Embryonic facial prominence (tissue), 1 donor: ENCODE results near the gene LRMDA.

ENCODE experiments used
- DNase-seq: peaks from one replicate; pipeline ENCODE4 v3.0.0-alpha.2; 2016; ENCODE audit errors: extremely low spot score

Gene LRMDA

GRCh38 chr10:75952093-75952492 lies 520.7 kb downstream of the LRMDA start:
- no peak for DNase-seq

GRCh38 chr10:75954486-75954885 lies 523.1 kb downstream of the LRMDA start:
- no peak for DNase-seq

DNA sequence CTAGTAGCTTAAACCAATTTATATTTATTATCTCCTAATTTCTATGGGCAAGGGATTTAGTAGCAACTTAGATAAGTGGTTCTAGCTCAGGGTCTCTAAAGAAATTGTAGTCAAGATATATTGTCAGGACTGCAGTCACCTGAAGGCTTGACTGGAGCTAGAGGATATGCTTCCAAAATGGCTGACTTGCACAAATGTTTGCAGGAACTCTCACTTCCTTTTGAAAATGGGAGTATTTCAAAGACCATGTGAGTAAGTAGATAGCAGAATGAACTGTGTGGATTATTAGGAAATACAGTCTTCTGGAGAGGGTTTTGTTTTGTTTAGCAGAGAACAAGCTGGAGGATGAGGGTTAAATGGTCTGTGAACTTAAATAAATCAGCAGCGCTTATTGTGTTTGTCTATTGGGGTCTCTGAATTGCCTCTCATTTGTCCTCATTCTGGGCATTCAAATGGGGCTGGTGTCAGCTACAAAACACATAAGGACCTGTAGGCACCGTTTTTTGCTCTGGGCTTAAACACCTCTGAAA lies 524.6 kb downstream of the LRMDA start:
- no peak for DNase-seq

DNA sequence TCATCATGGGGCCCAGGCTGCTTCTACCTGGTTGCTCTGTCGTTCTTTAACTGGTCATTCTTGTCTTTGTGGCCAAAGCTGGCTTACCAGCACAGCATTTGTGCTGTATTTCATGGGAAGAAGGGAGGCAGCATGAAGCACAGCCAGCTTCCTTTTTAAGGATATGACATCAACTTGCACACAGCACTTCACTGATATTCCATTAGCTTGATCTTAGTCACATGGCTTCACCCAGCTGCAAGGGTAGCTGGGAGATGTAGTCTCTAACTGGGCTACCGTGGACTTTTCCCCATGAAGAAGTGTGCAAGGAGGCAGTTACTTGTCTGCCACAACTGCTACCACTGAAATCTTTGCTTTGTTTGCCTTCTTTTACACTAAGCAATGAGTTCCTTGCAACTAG lies 525.2 kb downstream of the LRMDA start:
- DNase-seq, result no peak

DNA sequence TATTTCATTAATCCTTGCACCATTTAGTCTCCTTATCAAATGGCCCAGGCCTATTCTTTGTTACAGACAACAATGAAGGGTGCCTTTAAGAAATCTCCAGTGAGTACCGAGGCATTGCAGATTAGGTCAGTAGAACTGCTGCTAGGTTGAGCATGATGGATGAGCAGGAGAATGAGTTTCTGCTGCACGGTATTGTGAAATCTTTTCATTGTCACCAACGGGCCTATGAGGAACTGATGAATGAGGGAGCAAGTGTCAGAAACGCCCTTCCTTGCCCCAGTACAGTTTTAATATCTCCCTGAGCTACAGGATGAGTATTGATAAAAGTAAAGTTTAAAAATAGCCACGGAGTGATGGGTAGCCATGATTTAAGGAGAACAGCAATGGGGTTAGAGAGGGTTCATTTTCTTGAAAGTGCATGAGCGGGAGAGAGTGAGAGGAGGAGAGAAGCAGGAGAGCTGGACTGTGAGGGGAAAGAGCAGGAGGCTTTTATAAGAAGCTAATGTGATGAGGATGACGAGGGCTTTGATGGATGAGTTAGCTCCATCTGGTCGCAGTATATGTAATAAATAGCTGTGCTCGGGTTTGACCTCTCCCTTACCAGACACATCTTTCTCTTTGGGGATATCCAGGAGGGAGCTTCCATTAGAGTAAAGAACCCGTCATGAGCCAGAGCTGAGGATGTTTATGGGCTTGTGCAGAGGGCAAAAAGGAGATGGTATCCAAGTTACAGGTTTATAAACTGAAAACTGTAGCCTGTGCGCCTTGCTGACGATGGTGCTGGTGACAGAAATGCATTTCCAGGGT lies 526.1 kb downstream of the LRMDA start:
- DNase-seq, result no peak

- DNase-seq, result no peak
These were observed 527.8 kb downstream of the LRMDA start for GRCh38 chr10:75959209-75959608.

DNA sequence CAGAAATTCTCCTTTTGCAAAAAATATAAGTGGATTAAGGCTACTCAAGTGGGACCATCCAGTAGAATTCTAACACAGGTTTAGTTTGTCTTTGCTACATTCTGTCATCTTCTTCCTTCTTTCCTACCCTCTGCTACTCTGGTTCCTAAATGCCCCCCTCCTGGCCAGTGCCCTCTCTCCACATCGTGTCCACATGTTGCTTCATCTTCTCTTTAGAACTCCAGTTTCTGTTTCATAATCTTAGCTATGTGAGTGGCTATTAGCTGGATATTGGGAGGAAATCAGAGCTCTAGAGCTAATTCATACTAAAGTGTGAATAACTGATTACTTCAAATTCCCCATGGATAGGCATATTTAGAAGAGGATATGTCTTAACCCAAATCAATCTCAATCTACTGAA lies 528.5 kb downstream of the LRMDA start:
- DNase-seq, result no peak

DNA sequence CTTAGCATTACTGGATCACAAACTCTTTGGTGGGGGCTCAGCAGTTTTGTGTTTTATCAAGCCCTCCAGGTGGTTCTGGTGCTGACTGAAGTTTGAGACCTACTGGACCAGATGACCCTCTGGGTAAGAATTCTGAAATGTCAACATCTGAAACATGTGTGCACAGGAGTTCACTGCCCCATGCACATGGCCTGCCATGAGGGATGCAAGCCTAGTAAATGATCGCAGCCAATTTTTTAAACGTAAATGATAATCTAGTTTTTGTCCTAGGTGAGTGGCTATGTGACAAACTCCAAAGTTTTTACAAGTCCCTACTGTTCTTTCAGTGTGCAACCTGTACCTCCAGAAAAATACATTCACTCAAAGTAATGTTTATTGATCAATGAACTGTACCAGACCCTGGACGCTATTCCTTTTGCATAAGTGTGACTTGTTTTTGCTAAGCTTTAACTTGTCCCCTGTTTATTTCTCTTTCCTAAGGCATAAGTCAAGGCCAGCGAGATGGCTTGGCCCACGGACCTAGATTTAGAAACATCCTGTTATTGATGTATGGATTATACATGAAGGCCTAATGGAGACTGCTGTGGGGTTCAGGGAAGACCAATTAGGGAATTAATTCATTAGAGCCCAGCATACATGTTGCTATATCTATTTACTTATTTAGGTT lies 531.1 kb downstream of the LRMDA start:
- no peak for DNase-seq

DNA sequence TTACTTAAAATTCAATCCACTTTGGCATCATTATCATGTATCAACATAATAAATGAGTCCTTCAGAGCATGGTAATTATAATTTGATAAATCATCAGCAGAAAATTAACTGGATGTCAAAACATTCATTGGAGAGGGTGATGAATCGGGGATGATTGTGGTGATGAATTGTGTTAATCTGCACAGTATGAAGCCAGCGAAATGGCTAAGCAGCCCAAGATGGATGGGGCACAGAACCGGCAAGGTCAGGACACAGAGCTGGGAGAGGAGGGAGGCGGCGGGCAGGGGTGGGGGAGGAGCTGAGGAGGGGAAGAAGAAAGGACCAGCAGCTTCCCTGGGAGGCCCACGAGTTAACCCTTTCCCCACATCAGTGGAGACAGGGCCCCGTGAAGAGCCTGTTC lies 536.1 kb downstream of the LRMDA start:
- DNase-seq, result no peak

GRCh38 chr10:75969031-75969430 lies 537.6 kb downstream of the LRMDA start:
- no peak for DNase-seq

- DNase-seq, result no peak
These were observed 540.2 kb downstream of the LRMDA start for GRCh38 chr10:75971402-75972211.

DNA sequence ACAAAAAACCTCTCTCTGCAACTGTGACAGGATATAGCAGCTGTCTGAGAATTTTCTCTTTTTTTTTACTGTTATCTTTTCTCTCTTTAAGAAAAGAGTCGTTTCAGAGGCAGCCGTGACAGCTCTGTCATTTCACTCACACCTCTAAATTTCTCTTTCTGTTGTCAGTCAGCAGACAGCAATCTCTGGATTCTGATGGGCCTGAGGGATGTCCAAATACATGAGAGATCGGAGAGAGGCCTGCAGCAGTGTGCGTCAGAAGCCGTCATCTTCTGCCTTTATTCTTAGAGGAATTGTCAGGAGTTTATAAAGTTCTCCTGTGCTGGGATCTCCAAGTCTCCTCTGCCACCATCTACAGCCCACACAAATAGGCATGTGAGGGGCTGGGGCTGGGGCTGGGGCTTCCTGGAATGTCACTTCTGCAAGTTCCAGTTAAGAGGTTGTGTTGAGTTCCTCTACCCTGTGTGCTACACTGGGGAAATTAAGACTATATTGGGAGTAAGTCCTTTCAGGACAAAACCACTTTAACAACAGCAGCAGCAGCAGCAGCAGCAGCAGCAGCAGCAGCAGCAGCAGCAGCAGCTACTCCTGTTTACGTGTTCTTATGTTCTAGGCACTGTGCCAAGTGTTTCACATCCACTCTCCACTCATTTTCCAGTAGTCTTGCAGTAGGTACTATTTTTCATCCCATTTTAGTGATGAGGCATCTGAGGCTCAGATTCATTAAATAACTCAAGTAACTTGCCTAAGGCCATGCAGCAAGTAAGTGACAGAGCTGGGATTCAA lies 541.3 kb downstream of the LRMDA start:
- no peak for DNase-seq

- DNase-seq, result no peak
These were observed 542.7 kb downstream of the LRMDA start for GRCh38 chr10:75974080-75974479.

DNA sequence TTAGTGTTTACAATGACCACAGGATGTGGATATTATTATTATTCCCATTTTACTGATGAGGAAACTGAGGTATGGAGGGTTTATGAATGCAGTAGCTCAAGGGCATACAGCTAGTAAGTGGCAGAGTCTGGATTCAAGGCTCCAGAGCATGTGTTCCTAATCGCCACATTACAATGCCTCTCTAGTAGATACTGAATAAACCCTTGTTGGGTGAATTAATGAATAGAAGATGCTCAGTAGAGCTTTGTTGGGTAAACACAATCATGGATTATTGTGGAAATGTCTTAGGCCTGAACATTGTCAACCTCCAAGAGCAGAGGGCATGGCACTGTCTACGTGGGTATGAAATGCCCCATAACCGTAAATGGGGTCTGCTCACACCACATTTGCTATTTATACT lies 545.3 kb downstream of the LRMDA start:
- DNase-seq, result no peak

GRCh38 chr10:75977139-75977538 lies 545.7 kb downstream of the LRMDA start:
- DNase-seq, result peak; percentile 20

DNA sequence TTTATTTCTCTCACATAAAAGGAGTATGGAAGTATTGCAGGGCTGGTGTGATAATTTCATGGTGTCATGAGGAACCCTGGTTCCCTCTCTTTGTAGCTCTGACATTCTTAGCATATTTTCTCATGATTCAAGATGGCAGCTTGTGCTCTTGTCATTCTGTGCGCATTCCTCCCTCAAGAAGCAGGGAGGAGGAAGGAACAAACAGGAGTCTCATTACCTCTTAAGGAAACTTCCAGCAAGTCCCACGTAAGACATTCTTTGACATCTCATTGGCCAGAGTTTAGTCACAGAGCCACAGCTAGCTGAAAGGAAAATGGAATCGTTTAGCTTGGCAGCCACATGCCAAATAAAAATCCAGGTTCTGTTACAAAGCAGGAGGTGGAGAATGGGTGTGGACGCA lies 546.8 kb downstream of the LRMDA start:
- DNase-seq, result no peak

- no peak for DNase-seq
These were observed 549.1 kb downstream of the LRMDA start for GRCh38 chr10:75980419-75981002.

DNA sequence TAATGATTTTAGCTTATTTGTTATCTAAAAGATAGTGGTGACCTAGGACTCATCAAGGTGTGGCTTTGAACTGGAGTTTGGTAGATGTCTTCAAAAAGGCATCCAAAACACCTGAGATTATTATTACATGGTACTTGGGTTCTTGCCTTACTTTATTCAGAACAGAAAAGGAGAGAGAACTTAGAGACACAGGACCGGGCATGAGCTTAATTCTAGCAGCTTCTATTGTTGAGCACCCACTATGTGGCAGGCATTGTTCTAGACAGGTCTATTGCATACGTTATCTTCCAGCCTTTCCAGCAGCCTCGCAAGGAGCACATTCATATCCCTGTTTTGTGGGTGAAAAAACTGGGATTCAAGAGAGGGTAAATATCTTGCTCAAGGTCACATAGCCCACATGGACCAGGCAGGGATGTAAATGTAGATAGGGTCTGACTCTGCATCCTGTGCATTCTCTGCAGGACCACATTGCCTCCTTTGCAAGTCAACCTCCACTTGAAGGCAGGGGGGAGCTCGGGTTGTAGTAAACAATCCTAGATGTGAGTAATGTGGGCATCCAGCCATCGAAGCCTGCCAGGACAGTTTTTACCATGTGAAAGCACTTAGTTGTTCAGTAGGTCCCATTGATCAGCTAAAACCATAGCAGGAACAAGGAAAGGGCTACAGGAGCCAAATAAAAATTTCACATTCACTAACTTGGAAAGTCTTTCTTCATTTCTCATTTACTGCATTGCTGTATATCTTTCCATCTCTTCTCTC lies 551.4 kb downstream of the LRMDA start:
- no peak for DNase-seq

DNA sequence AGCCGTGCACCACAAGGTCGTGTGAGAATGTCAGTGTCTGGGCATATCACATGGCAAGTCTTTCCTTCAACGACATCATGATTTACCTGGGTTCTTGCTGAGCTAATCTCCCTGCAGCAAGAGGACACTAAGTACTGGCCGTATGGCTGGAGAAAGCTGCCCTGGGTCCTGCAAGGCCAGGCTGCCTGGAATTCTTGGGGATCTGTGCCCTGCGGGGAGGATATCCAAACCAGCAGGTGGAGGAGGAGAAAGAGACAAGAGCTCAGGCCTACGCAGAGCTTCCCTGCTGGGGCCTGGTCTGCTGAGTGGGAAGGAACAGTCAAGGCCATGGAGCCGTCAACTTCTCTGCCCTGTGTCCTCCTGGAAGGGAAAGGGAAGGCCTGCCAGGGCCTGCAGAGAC lies 552.6 kb downstream of the LRMDA start:
- DNase-seq, result no peak

DNA sequence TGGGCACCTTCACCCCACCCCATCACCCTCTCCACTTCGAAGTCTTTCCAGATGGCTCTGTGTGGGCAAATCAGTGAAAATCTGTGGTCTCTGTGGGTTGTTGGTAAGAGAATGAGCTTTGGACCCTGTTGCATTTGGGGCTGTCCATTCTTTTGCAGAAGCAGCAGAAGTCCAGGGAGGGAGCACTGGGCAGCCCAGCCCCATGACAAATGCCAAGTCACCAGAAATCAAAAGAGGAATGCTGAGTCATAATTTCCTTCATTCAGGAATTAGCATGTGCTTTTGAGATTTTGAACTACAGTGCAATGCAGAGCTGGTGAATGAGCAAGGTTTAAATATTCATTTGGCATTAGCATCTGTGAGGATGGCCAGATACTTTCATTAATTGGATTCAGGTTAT lies 556.2 kb downstream of the LRMDA start:
- no peak for DNase-seq
